Fibroblast of lung (primary cell): ENCODE data around the gene BLOC1S3. TPM values are rescaled to one million over a fixed set of nuclear protein-coding genes. Genes with fewer than 3 reads are reported as not detected.

Experiments
- DNase-seq, 2 donors: peaks; one replicate each; pipeline versions ENCODE4 v3.0.0 to v3.0.0-alpha.2; 2010; ENCODE audit warnings: low read depth in 2 of 2
- H2AFZ ChIP-seq: 2 replicates; pipeline ENCODE4 v1.5.1; 2012; ENCODE audit warnings: low read length, control low read depth, inconsistent platforms
- H3K27ac ChIP-seq: 2 replicates; pipeline ENCODE4 v1.5.1; 2011; ENCODE audit warnings: low read length, control low read depth; ENCODE audit not compliant: insufficient read depth
- H3K27me3 ChIP-seq: 2 replicates; pipeline ENCODE4 v1.5.1; 2011; ENCODE audit warnings: mild to moderate bottlenecking, low read length; ENCODE audit not compliant: control insufficient read depth, insufficient read depth
- H3K36me3 ChIP-seq: 2 replicates; pipeline ENCODE4 v1.5.1; 2011; ENCODE audit warnings: low read length; ENCODE audit not compliant: control insufficient read depth, insufficient read depth
- H3K4me1 ChIP-seq: 2 replicates; pipeline ENCODE4 v1.5.1; 2011; ENCODE audit warnings: low read length; ENCODE audit not compliant: control insufficient read depth, insufficient read depth; ENCODE audit errors: extremely low read depth
- H3K4me2 ChIP-seq: 2 replicates; pipeline ENCODE4 v1.5.1; 2011; ENCODE audit warnings: low read length, control low read depth; ENCODE audit not compliant: insufficient read depth; ENCODE audit errors: extremely low read depth
- H3K4me3 ChIP-seq, 4 experiments: fragments of 200-600 bp in 1 of 4; sonication (generic) in 1 of 4; replicated peaks in 1 of 4; 2 replicates each; pipeline ENCODE4 v1.5.1; 2011 to 2016; ENCODE audit warnings: low read length in 4 of 4, low read depth in 3 of 4, mild to moderate bottlenecking in 3 of 4, control low read depth in 2 of 4, inconsistent platforms in 1 of 4, mixed read lengths in 1 of 4; ENCODE audit not compliant: insufficient read depth in 1 of 4; ENCODE audit errors: control extremely low read depth in 1 of 4
- H3K79me2 ChIP-seq: 2 replicates; pipeline ENCODE4 v1.5.1; 2012; ENCODE audit warnings: mild to moderate bottlenecking, low read length, inconsistent platforms; ENCODE audit not compliant: control insufficient read depth, insufficient read depth
- H3K9ac ChIP-seq: 2 replicates; pipeline ENCODE4 v1.5.1; 2011; ENCODE audit warnings: mild to moderate bottlenecking, low read length, control low read depth; ENCODE audit not compliant: insufficient read depth
- H3K9me3 ChIP-seq: 2 replicates; pipeline ENCODE4 v1.5.1; 2012; ENCODE audit warnings: low read depth, low read length; ENCODE audit not compliant: control insufficient read depth, insufficient read depth
- H4K20me1 ChIP-seq: 2 replicates; pipeline ENCODE4 v1.5.1; 2011; ENCODE audit warnings: low read length; ENCODE audit not compliant: control insufficient read depth, insufficient read depth; ENCODE audit errors: extremely low read depth
- EZH2 ChIP-seq: IDR thresholded peaks from 2 replicates; pipeline ENCODE4 v1.5.1; 2012; ENCODE audit warnings: low read length, control low read depth, mild to moderate bottlenecking; ENCODE audit errors: missing control alignments
- polyA plus RNA-seq, 2 donors: library from polyadenylated mRNA; depleted of rRNA in 1 of 2; stranded (reverse) in 1 of 2; unstranded in 1 of 2; fragments of >200 nt; gene quantifications; 2 replicates each; pipeline ENCODE4 v1.2.1, GENCODE V29; 2011 to 2012; ENCODE audit warnings: missing spikeins in 1 of 2
- total RNA-seq: library from RNA; depleted of rRNA; stranded (reverse); fragments of >200 nt; gene quantifications from 2 replicates; pipeline ENCODE4 v1.2.1, GENCODE V29; 2014
- TF ChIP-seq, protein P1 (sequence below), 2 donors: IDR thresholded peaks in 1 of 2; conservative IDR thresholded peaks in 1 of 2; 1 replicate in 1 of 2; 2 replicates in 1 of 2; pipeline ENCODE4 v1.5.1; 2011 to 2012; ENCODE audit warnings: low read length in 2 of 2, control low read depth in 1 of 2, inconsistent platforms in 1 of 2, low read depth in 1 of 2, mild to moderate bottlenecking in 1 of 2

The BLOC1S3 gene
- total and polyA plus RNA-seq, 2 donors (not counting 1 experiment from before 2014, with no cell fraction given), result 3.8 to 5.6 TPM

DNA sequence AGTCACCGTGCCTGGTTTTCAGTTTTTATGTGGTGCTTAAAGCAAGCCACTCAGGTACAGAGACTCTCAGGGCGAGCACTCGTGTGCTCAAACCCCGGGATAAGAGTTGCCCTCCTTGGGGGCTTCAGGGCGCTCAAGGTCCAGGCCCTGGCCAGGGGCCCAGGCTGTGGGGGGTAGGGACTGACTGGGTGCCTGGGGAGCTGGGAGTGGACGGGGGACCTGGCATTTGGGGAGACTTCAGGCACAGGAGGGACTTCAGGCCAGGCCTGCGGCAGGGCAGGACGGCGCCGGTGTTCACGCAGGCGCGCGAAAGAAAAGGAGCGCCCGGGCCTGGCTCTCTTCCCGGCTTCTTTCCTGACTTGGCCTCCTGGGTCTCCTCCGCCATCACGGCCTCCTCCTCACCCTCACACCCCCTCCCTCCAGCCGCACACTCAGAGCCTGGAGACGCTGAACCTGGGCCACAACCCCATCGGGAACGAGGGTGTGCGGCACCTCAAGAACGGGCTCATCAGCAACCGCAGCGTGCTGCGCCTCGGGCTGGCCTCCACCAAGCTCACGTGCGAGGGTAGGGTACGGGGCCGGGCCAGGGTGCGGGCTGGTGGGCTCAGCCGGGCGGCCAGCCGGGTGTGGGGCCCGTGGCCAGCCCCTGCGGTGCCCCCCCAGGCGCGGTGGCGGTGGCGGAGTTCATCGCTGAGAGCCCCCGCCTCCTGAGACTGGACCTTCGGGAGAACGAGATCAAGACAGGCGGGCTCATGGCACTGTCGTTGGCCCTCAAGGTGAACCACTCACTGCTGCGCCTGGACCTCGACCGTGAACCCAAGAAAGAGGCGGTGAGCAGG lies 33.9 kb upstream of the BLOC1S3 start:
- H3K79me2 ChIP-seq, result no peaks in the 10 kb centered on the region
- no peak overlapping the region for H3K4me2 ChIP-seq
- no peak overlapping the region for H3K9ac ChIP-seq
- TF ChIP-seq, protein P1, sequence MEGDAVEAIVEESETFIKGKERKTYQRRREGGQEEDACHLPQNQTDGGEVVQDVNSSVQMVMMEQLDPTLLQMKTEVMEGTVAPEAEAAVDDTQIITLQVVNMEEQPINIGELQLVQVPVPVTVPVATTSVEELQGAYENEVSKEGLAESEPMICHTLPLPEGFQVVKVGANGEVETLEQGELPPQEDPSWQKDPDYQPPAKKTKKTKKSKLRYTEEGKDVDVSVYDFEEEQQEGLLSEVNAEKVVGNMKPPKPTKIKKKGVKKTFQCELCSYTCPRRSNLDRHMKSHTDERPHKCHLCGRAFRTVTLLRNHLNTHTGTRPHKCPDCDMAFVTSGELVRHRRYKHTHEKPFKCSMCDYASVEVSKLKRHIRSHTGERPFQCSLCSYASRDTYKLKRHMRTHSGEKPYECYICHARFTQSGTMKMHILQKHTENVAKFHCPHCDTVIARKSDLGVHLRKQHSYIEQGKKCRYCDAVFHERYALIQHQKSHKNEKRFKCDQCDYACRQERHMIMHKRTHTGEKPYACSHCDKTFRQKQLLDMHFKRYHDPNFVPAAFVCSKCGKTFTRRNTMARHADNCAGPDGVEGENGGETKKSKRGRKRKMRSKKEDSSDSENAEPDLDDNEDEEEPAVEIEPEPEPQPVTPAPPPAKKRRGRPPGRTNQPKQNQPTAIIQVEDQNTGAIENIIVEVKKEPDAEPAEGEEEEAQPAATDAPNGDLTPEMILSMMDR (conservative IDR thresholded peaks at IDR 0.05 in 1 of 2, IDR thresholded peaks at IDR 0.05 in 1 of 2; ENCODE audit: low read depth in 1 of 2, low read length in 2 of 2), result no peak
- TF ChIP-seq EZH2, result no peak
- H3K36me3 ChIP-seq, result peaks cover 19% of the 10 kb centered on the region
- no peaks in the 10 kb centered on the region for H3K27me3 ChIP-seq
- no peak overlapping the region for H3K27ac ChIP-seq
- no peak overlapping the region for H3K4me3 ChIP-seq
- no peak for DNase-seq
- no peaks in the 10 kb centered on the region for H4K20me1 ChIP-seq
- no peaks in the 10 kb centered on the region for H3K9me3 ChIP-seq
- H3K4me1 ChIP-seq, result no peaks in the 10 kb centered on the region
- no peak overlapping the region for H2AFZ ChIP-seq

DNA sequence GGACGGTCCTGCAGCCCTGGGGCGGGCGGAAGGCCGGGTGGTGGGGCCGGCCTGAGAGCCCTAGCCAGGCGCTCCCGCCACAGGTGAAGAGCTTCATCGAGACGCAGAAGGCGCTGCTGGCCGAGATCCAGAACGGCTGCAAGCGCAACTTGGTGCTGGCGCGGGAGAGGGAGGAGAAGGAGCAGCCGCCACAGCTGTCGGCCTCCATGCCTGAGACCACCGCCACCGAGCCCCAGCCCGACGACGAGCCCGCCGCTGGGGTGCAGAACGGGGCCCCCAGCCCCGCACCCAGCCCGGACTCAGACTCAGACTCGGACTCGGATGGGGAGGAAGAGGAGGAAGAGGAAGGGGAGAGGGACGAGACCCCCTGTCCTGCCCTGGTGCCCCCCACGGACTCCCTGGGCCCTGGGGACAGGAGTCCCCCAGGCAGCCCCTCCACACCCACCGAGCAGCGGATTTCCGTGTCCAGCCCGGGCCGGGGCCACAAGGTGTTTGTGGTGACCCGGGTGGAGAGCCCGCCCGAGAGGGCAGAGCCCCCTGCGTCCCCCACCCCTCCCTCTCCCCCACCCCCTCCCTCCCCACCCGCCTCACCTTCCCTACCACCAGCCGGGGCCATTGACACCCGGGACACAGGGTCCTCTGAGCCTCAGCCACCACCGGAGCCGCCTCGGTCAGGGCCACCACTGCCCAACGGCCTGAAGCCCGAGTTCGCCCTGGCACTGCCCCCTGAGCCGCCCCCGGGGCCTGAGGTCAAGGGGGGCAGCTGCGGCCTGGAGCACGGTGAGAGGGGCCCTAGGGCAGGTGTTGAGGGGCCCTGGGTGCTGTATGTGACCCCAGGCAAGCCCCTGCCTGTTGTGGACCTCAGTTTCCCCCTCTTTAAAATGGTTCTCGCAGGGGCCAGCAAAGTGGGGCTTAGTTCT lies 33.1 kb upstream of the BLOC1S3 start:
- Histone ChIP-seq H3K27me3 (no peaks in the 10 kb centered on the region), H3K9ac (no peak overlapping the region), H3K4me2 (no peak overlapping the region), H4K20me1 (no peaks in the 10 kb centered on the region), H3K9me3 (no peaks in the 10 kb centered on the region), H3K79me2 (no peaks in the 10 kb centered on the region), H3K4me1 (no peaks in the 10 kb centered on the region), H2AFZ (no peak overlapping the region), H3K4me3 (no peak overlapping the region), H3K27ac (no peak overlapping the region), H3K36me3 (peaks cover 19% of the 10 kb centered on the region)
- DNase-seq, result no peak
- TF ChIP-seq EZH2, result no peak
- TF ChIP-seq, protein P1 (conservative IDR thresholded peaks at IDR 0.05 in 1 of 2, IDR thresholded peaks at IDR 0.05 in 1 of 2; ENCODE audit: low read depth in 1 of 2, low read length in 2 of 2), result no peak

DNA sequence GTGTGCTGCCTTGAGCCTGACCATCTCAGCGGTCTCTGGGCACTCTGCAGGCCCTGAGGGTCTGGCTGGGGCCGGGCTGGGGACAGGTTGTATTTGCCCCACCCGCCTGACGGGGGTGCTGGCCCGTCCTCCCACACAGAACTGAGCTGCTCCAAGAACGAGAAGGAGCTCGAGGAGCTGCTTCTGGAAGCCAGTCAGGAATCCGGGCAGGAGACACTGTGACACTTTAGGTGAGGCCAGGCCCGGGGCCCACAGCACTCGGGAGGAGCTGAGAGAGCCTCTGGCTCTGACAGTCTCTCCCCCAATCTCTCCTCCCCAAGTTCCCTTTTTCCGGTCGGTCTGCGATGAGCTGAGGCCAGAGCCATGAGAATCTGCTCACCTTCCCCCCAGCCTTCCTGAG lies 32.3 kb upstream of the BLOC1S3 start:
- H3K4me1 ChIP-seq, result no peaks in the 10 kb centered on the region
- no peak overlapping the region for H2AFZ ChIP-seq
- H3K36me3 ChIP-seq, result peaks cover 17% of the 10 kb centered on the region
- H3K4me2 ChIP-seq, result no peak overlapping the region
- H3K4me3 ChIP-seq, result no peak overlapping the region
- no peak overlapping the region for H3K9ac ChIP-seq
- TF ChIP-seq, protein P1 (conservative IDR thresholded peaks at IDR 0.05 in 1 of 2, IDR thresholded peaks at IDR 0.05 in 1 of 2; ENCODE audit: low read depth in 1 of 2, low read length in 2 of 2), result no peak
- no peak for TF ChIP-seq EZH2
- no peaks in the 10 kb centered on the region for H3K9me3 ChIP-seq
- no peak overlapping the region for H3K27ac ChIP-seq
- H3K79me2 ChIP-seq, result no peaks in the 10 kb centered on the region
- no peaks in the 10 kb centered on the region for H4K20me1 ChIP-seq
- no peak for DNase-seq
- no peaks in the 10 kb centered on the region for H3K27me3 ChIP-seq
